Smooth muscle cell (in vitro differentiated cells): ENCODE data around the gene PEAK3. TPM values are rescaled to one million over a fixed set of nuclear protein-coding genes. Genes with fewer than 3 reads are reported as not detected.

Source experiments
- DNase-seq: peaks from one replicate; lab custom pipeline; 2025; ENCODE audit not compliant: unreplicated experiment; lab: John Stamatoyannopoulos, UW
- H2AFZ ChIP-seq: fragments of 200-600 bp; sonication (generic); 2 replicates; pipeline ENCODE4 v1.6.0; 2016; ENCODE audit warnings: antibody characterized with exemption, low read depth, mild to moderate bottlenecking
- H3F3A ChIP-seq: fragments of 200-600 bp; sonication (generic); 2 replicates; pipeline ENCODE4 v1.6.0; 2017; ENCODE audit warnings: antibody characterized with exemption, low read depth
- H3K27ac ChIP-seq: fragments of 200-600 bp; sonication (generic); 2 replicates; pipeline ENCODE4 v1.5.1; 2016; ENCODE audit warnings: low read depth, mild to moderate bottlenecking
- H3K27me3 ChIP-seq: fragments of 200-600 bp; sonication (generic); 2 replicates; pipeline ENCODE4 v1.6.1; 2016; ENCODE audit warnings: low read depth, mild to moderate bottlenecking
- H3K36me3 ChIP-seq: fragments of 200-600 bp; sonication (generic); 2 replicates; pipeline ENCODE4 v1.5.1; 2016; ENCODE audit warnings: low read depth
- H3K4me1 ChIP-seq: fragments of 200-600 bp; sonication (generic); 2 replicates; pipeline ENCODE4 v1.5.1; 2016; ENCODE audit warnings: low read depth
- H3K4me2 ChIP-seq: fragments of 200-600 bp; sonication (generic); 2 replicates; pipeline ENCODE4 v1.6.0; 2016; ENCODE audit warnings: mild to moderate bottlenecking
- H3K4me3 ChIP-seq: fragments of 200-600 bp; sonication (generic); 2 replicates; pipeline ENCODE4 v1.5.1; 2016; ENCODE audit warnings: mild to moderate bottlenecking
- H3K79me2 ChIP-seq: fragments of 200-600 bp; sonication (generic); 2 replicates; pipeline ENCODE4 v1.6.0; 2016; ENCODE audit warnings: low read depth, mild to moderate bottlenecking
- H3K9ac ChIP-seq: fragments of 200-600 bp; sonication (generic); 2 replicates; pipeline ENCODE4 v1.6.0; 2016; ENCODE audit warnings: low read depth
- H3K9me3 ChIP-seq: fragments of 200-600 bp; sonication (generic); replicated peaks from 2 replicates; pipeline ENCODE4 v1.5.1; 2016; ENCODE audit warnings: low read depth
- H4K20me1 ChIP-seq: fragments of 200-600 bp; sonication (generic); 2 replicates; pipeline ENCODE4 v1.6.0; 2016; ENCODE audit warnings: low read depth
- WGBS: methylation state at CpG from one replicate; pipeline ENCODE4 v1.1.7; 2016; ENCODE audit warnings: low lambda C conversion rate; 5-methylcytosine and 5-hydroxymethylcytosine counted together
- polyA plus RNA-seq: library from polyadenylated mRNA; unstranded; fragments of >200 nt; fragmentation: Nextera tagmentation; extraction: Ambion mirVana; gene quantifications from 2 replicates; pipeline ENCODE4 v1.2.1, GENCODE V29; 2016
- total RNA-seq: library from RNA; depleted of rRNA; stranded (reverse); fragments of >200 nt; gene quantifications from 2 replicates; pipeline ENCODE4 v1.2.3, GENCODE V29; 2014
- TF ChIP-seq, protein P1 (sequence below): fragments of 200-600 bp; sonication (generic); IDR thresholded peaks from 2 replicates; pipeline ENCODE4 v1.5.1; 2017; ENCODE audit warnings: borderline replicate concordance, mild to moderate bottlenecking, antibody characterized with exemption; ENCODE audit not compliant: insufficient read depth, poor library complexity, severe bottlenecking

PEAK3 gene
- total and polyA plus RNA-seq, 2 experiments from 2014 or later, result 0.71 TPM; not detected in 1

DNA sequence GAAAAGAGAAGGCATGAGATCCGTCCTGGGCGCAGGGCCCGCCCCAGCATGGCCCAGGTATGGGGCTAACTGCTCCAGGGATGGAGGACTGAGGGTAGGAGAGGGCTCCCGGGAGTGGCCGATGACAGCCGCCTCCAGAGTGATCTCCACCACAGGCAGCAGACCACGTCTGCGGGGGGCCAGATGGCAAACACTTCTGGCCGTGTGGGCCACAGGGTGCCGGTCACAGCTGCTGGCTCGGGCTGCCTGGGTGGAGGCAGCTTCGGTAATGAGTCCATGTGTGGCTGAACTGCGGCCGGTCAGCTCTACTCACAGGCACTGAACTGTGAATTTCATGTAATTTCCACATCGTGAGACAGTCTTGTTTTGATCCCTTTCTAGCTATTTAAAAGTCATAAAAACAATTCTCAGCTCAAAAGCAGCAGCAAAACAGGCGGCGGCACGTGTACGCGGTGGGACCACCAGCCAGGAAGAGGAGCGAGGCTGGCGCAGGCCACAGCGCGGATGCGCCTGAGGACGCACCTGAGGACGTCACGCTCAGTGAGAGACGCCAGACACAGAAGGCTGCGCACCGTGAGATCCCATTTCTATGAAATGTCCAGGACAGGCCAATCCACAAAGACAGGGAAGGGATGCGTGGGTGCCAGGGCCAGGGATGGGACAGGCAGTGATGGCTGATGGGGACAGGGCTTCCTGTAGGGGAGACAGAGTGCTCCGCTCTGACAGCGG is 42.4 kb upstream of the PEAK3 start:
- TF ChIP-seq, protein P1, sequence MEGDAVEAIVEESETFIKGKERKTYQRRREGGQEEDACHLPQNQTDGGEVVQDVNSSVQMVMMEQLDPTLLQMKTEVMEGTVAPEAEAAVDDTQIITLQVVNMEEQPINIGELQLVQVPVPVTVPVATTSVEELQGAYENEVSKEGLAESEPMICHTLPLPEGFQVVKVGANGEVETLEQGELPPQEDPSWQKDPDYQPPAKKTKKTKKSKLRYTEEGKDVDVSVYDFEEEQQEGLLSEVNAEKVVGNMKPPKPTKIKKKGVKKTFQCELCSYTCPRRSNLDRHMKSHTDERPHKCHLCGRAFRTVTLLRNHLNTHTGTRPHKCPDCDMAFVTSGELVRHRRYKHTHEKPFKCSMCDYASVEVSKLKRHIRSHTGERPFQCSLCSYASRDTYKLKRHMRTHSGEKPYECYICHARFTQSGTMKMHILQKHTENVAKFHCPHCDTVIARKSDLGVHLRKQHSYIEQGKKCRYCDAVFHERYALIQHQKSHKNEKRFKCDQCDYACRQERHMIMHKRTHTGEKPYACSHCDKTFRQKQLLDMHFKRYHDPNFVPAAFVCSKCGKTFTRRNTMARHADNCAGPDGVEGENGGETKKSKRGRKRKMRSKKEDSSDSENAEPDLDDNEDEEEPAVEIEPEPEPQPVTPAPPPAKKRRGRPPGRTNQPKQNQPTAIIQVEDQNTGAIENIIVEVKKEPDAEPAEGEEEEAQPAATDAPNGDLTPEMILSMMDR, result no peak

DNA sequence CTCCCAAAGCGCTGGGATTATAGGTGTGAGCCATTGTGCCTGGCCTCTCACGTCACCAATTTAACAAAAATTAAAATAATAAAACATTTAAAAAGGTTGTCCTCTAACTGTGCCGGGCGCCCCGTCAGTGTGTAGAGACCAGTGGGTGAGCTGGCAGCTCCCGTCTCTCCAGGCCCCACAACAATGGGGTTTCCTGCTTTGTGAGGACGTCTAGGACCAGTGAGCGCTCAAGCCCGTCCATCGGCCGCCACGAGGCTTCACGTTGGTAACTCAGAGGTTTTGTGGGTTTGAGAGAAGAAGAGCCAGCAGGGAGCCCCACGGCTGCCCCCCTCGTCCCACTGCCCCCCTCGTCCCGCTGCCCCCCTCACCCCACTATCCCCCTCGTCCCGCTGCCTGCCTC is 41.7 kb upstream of the PEAK3 start:
- TF ChIP-seq, protein P1, result no peak
- peaks cover 5% of the 10 kb centered on the region for H3K4me1 ChIP-seq
- no peak overlapping the region for H3K4me3 ChIP-seq
- WGBS, result over 99% methylated on average over 13 of the region's 19 CpGs
- no peak overlapping the region for H3K27ac ChIP-seq
- H3K9ac ChIP-seq, result no peak overlapping the region
- H3K27me3 ChIP-seq, result no peaks in the 10 kb centered on the region
- peaks cover 14% of the 10 kb centered on the region for H4K20me1 ChIP-seq
- H3K36me3 ChIP-seq, result no peaks in the 10 kb centered on the region
- H2AFZ ChIP-seq, result no peak overlapping the region
- H3F3A ChIP-seq, result no peaks in the 10 kb centered on the region
- no peak for DNase-seq
- no peak overlapping the region for H3K4me2 ChIP-seq
- H3K9me3 ChIP-seq, result no peaks in the 10 kb centered on the region
- peaks cover 29% of the 10 kb centered on the region for H3K79me2 ChIP-seq

More for the DNA sequence above, 42.4 kb upstream of the PEAK3 start:
- Histone ChIP-seq H3K27ac (no peak overlapping the region), H2AFZ (no peak overlapping the region), H3K27me3 (no peaks in the 10 kb centered on the region), H3K9ac (no peak overlapping the region), H3K4me2 (no peak overlapping the region), H3K79me2 (peaks cover 36% of the 10 kb centered on the region), H3K36me3 (no peaks in the 10 kb centered on the region), H3K4me3 (no peak overlapping the region), H3F3A (no peaks in the 10 kb centered on the region), H3K4me1 (peaks cover 8% of the 10 kb centered on the region), H4K20me1 (peaks cover 14% of the 10 kb centered on the region), H3K9me3 (no peaks in the 10 kb centered on the region)
- WGBS, result 96% methylated on average over 34 of the region's 34 CpGs
- no peak for DNase-seq

DNA sequence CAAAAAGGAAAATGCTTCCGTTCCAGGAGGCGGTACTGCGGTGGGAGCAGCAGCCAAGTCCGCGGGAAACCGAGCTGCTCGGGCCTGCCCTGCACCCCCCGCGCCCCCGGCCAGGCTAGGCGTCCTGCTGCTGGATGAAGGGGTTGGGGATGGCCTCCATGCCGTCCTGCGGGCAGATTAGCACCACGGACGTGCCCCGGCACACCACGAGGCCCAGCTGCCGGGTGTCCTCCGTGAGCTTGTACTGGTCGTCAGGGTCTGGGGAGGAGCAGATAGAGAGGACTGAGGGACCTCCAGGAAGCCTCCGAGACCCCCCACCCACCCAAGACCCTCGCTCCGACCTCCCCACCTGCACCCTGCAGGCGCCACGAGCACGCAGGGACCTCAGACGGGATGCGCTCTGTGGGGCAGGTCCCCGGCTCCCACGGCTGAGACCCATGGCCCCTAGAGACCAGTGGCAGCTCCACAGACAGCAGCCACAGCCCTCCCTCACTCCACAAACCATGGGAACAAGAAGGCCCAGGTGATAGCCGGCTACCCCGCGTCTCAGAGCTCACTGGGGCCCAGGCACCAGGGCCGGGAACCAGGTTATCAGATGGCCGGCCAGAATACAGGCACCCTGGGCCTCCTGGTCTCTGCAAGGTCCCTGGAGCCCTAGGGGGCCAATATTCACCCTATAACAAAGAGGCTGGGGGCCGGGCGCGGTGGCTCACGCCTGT is 39.7 kb upstream of the PEAK3 start:
- Histone ChIP-seq H3K36me3 (no peaks in the 10 kb centered on the region), H3K9me3 (no peaks in the 10 kb centered on the region), H3K4me1 (no peaks in the 10 kb centered on the region), H3K27ac (no peak overlapping the region), H2AFZ (no peak overlapping the region), H3K9ac (no peak overlapping the region), H3K4me2 (no peak overlapping the region), H3K4me3 (no peak overlapping the region), H3F3A (no peaks in the 10 kb centered on the region), H3K27me3 (no peaks in the 10 kb centered on the region), H3K79me2 (peaks cover 12% of the 10 kb centered on the region), H4K20me1 (peaks cover 6% of the 10 kb centered on the region)
- TF ChIP-seq, protein P1, result no peak
- 97% methylated on average over 33 of the region's 39 CpGs for WGBS
- no peak for DNase-seq

DNA sequence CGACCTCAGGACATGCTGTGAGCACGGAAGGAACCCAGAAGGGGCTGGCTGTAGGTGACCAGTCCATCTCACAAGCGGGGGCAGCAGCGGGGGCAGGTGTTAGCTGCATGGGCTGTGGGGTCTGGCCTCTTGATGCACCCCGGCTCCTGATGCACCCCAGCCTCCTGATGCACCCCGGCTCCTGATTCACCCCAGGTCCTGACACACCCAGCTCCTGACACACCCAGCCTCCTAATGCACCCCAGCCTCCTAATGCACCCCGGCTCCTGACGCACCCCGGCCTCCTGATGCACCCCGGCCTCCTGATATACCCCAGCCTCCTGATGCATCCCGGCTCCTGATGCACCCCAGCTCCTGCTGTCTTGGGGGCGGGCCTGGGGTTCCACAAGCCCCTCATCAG is 39.0 kb upstream of the PEAK3 start:
- Histone ChIP-seq H3K27ac (no peak overlapping the region), H3K36me3 (no peaks in the 10 kb centered on the region), H3F3A (no peaks in the 10 kb centered on the region), H4K20me1 (peaks cover 4% of the 10 kb centered on the region), H3K27me3 (no peaks in the 10 kb centered on the region), H3K4me2 (no peak overlapping the region), H3K4me1 (no peaks in the 10 kb centered on the region), H3K4me3 (no peak overlapping the region), H3K9ac (no peak overlapping the region), H3K9me3 (no peaks in the 10 kb centered on the region), H2AFZ (no peak overlapping the region), H3K79me2 (peaks cover 4% of the 10 kb centered on the region)
- WGBS, result 97% methylated on average over 12 of the region's 12 CpGs
- TF ChIP-seq, protein P1, result no peak
- no peak for DNase-seq
